ENCODE data around the gene TMX3.

DNA sequence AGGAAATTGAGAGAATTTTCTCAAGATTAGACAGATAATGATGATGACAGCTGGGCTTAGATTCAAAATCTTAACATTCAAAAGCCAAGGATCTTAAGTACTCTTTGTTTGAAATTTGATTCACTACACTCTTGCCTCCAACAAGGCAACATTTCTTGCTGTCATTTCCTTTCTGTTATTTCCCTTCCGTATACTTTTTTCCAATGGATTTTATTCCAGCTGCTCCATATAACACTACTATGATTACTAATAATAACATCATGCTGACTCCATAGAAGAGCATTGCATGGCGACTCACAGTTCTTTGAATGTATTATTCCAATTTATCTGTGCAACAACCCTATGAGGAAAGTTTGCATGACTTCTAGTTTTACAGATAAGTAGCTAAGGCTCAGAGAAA lies 49.1 kb upstream of the TMX3 start:
- no peak for TF ChIP-seq SUZ12 (IDR thresholded peaks at IDR 0.05)
- TF ChIP-seq FOXA1 (IDR thresholded peaks at IDR 0.05), result no peak
- TF ChIP-seq ARNT (IDR thresholded peaks at IDR 0.05), result no peak
- no peak for TF ChIP-seq NFRKB (IDR thresholded peaks at IDR 0.05)
- TF ChIP-seq SP1 (IDR thresholded peaks at IDR 0.05), result no peak
- TF ChIP-seq BHLHE40 (IDR thresholded peaks at IDR 0.05; ENCODE audit: borderline replicate concordance), result no peak
- TF ChIP-seq, protein P1, sequence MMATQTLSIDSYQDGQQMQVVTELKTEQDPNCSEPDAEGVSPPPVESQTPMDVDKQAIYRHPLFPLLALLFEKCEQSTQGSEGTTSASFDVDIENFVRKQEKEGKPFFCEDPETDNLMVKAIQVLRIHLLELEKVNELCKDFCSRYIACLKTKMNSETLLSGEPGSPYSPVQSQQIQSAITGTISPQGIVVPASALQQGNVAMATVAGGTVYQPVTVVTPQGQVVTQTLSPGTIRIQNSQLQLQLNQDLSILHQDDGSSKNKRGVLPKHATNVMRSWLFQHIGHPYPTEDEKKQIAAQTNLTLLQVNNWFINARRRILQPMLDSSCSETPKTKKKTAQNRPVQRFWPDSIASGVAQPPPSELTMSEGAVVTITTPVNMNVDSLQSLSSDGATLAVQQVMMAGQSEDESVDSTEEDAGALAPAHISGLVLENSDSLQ (IDR thresholded peaks at IDR 0.05), result no peak
- no peak for TF ChIP-seq TARDBP (IDR thresholded peaks at IDR 0.05)
- no peak for TF ChIP-seq HDGF (IDR thresholded peaks at IDR 0.05; ENCODE audit: borderline replicate concordance)
- TF ChIP-seq ELF4 (IDR thresholded peaks at IDR 0.05), result no peak
- no peak for TF ChIP-seq FOXK2 (IDR thresholded peaks at IDR 0.05)
- TF ChIP-seq ZNF384 (IDR thresholded peaks at IDR 0.05), result no peak
- TF ChIP-seq LEF1 (IDR thresholded peaks at IDR 0.05; ENCODE audit: borderline replicate concordance), result no peak

All from HEK293T (cell line).